Gastrocnemius medialis (tissue), 4 donors: Measurements from ENCODE around the gene SUCLG2. TPM values are rescaled to one million over a fixed set of nuclear protein-coding genes. Genes with fewer than 3 reads are reported as not detected.

Experiments used
- ATAC-seq, 2 donors: fragments of 150-250 bp; one replicate each; pipeline ENCODE4 v1.9.1; 2016
- DNase-seq, 2 donors: peaks; one replicate each; pipeline ENCODE4 v3.0.0-alpha.2; 2019
- H3K27ac ChIP-seq, 4 donors: fragments of 200-600 bp; sonication (generic); 1 replicate in 1 of 4; 2 replicates in 3 of 4; pipeline ENCODE4 v1.5.1; 2016 to 2018; ENCODE audit warnings: mild to moderate bottlenecking in 2 of 4, moderate library complexity in 1 of 4
- H3K27me3 ChIP-seq, 3 donors: fragments of 200-600 bp; sonication (generic) in 2 of 3; 1 replicate in 1 of 3; 2 replicates in 2 of 3; pipeline versions ENCODE4 v1.5.1 to v1.6.0; 2016 to 2019; ENCODE audit warnings: mild to moderate bottlenecking in 1 of 3, moderate library complexity in 1 of 3
- H3K36me3 ChIP-seq, 2 donors: fragments of 200-600 bp; sonication (generic) in 1 of 2; one replicate each; pipeline ENCODE4 v1.5.1; 2017 to 2018
- H3K4me1 ChIP-seq, 2 donors: fragments of 200-600 bp; sonication (generic) in 1 of 2; one replicate each; pipeline ENCODE4 v1.5.1; 2016 to 2017; ENCODE audit warnings: mild to moderate bottlenecking in 2 of 2
- H3K4me3 ChIP-seq, 4 donors: fragments of 200-600 bp; sonication (generic) in 3 of 4; 1 replicate in 1 of 4; 2 replicates in 3 of 4; pipeline ENCODE4 v1.5.1; 2016 to 2019; ENCODE audit warnings: mild to moderate bottlenecking in 2 of 4
- H3K9me3 ChIP-seq, 3 donors: fragments of 200-600 bp; sonication (generic) in 2 of 3; 1 replicate in 1 of 3; 2 replicates in 2 of 3; pipeline ENCODE4 v1.5.1; 2016 to 2019
- POLR2A ChIP-seq, 2 donors: fragments of 450-650 bp; IDR thresholded peaks; one replicate each; pipeline ENCODE4 v1.6.1; 2017; ENCODE audit warnings: antibody characterized with exemption in 2 of 2, mild to moderate bottlenecking in 2 of 2, moderate library complexity in 2 of 2
- in situ Hi-C, 4 donors: fragments of 200-750 bp; cut with MboI; loops; one replicate each; pipeline versions ENCODE4 v1.15.0 to v1.8.0; 2017; ENCODE audit warnings: low sequenced_read_pairs in 4 of 4
- intact Hi-C: fragments of 100-400 bp; cut with DNase I; formaldehyde crosslinking; loops from one replicate; pipeline ENCODE4 v1.15.1; 2023; ENCODE audit warnings: low total_unique reads
- total RNA-seq, 4 donors: library from RNA; depleted of rRNA; stranded (reverse); fragments of >200 nt; gene quantifications; one replicate each; pipeline versions ENCODE4 v1.1.0 to v1.2.3, GENCODE V29; 2016
- TF ChIP-seq, protein P1 (sequence below), 5 experiments: fragments of 450-650 bp in 3 of 5; fragments of 200-600 bp in 2 of 5; sonication (generic) in 2 of 5; IDR thresholded peaks in 4 of 5; conservative IDR thresholded peaks in 1 of 5; 1 replicate in 4 of 5; 2 replicates in 1 of 5; pipeline ENCODE4 v1.5.1; 2016 to 2019; ENCODE audit warnings: antibody characterized with exemption in 5 of 5, mild to moderate bottlenecking in 3 of 5, moderate library complexity in 3 of 5

The SUCLG2 gene
- total RNA-seq, 4 donors from 2014 or later: 64.3 to 106 (median 73.2) TPM

DNA sequence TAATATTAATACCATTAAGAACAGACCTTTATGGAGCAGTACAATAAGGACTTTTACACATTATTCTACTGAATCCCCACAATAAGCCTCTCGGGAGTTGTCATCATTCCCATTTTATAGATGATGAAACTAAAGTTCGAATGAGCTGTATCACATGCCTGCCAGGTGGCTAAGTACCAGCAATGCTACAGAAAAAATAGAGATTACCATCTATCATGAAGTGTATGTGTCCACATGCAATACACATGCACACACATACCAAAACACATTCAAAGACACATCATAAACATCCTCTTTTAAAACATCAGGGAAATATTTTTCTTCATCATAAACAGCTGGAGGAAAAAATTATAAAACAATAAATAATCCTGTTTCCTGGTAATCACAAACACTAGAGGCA, 136.6 kb downstream of the SUCLG2 start:
- TF ChIP-seq, protein P1, sequence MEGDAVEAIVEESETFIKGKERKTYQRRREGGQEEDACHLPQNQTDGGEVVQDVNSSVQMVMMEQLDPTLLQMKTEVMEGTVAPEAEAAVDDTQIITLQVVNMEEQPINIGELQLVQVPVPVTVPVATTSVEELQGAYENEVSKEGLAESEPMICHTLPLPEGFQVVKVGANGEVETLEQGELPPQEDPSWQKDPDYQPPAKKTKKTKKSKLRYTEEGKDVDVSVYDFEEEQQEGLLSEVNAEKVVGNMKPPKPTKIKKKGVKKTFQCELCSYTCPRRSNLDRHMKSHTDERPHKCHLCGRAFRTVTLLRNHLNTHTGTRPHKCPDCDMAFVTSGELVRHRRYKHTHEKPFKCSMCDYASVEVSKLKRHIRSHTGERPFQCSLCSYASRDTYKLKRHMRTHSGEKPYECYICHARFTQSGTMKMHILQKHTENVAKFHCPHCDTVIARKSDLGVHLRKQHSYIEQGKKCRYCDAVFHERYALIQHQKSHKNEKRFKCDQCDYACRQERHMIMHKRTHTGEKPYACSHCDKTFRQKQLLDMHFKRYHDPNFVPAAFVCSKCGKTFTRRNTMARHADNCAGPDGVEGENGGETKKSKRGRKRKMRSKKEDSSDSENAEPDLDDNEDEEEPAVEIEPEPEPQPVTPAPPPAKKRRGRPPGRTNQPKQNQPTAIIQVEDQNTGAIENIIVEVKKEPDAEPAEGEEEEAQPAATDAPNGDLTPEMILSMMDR (IDR thresholded peaks at IDR 0.05 in 4 of 5, conservative IDR thresholded peaks at IDR 0.05 in 1 of 5): no peak
- no peak for TF ChIP-seq POLR2A (IDR thresholded peaks at IDR 0.05)
- Histone ChIP-seq H3K4me1 (peaks cover 17 to 24% of the 10 kb centered on the region in 2 donors), H3K27me3 (no peaks in the 10 kb centered on the region), H3K9me3 (no peaks in the 10 kb centered on the region), H3K36me3 (peaks cover 0 to 11% of the 10 kb centered on the region in 2 donors), H3K27ac (no peak overlapping the region), H3K4me3 (no peak overlapping the region)
- no peak for DNase-seq
- intact Hi-C loops: no loop called here
- no peak for ATAC-seq
- in situ Hi-C loops: no loop called here

DNA sequence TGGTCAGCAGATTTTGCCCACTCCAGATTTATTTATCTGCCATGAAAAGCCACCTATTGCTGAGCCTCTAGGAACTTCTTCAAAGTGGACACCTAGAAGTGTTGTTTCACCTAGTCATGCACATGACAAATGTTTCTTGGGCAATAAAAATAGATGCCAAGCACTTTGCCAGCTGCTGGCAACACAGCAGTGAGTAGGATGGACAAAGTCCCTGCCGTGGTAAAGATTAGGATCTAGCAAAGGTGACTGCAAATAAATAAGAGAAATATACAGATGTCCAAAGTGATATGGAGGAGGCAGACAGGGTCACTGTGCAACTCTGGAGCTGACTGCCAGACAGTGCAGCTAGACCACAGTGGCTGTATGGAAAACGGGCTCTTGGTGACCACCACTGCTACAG, 137.9 kb downstream of the SUCLG2 start:
- intact Hi-C loops: no loop called here
- Histone ChIP-seq H3K27ac (peak overlapping the region; percentile 20 to 57 (median 40)), H3K4me1 (peaks cover 15 to 24% of the 10 kb centered on the region in 2 donors), H3K36me3 (peaks cover 0 to 11% of the 10 kb centered on the region in 2 donors), H3K27me3 (no peaks in the 10 kb centered on the region), H3K9me3 (no peaks in the 10 kb centered on the region), H3K4me3 (no peak overlapping the region)
- DNase-seq (peak; percentile 42 to 74), ATAC-seq (peak; percentile 97 to 99)
- no peak for TF ChIP-seq POLR2A (IDR thresholded peaks at IDR 0.05)
- TF ChIP-seq, protein P1 (IDR thresholded peaks at IDR 0.05 in 4 of 5, conservative IDR thresholded peaks at IDR 0.05 in 1 of 5): no peak
- in situ Hi-C loops: no loop called here

DNA sequence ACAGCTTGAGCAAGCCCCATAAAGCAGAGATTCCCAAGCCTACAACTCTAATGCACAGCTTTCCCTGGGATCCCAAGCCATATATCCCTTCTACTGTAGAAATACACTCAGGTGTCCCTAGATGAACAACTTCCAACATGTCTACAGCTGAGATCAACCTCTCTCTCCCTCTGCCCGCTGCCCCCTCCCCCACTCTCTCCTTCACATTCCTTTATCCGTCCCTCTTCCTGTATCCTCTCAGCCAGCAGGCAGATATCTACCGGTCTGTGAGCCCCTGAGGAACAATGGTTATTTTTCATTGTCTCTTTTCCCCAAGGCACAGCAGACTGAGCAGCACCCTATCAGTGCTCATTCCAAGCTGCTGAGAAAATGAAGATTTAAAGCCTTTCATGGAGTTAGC, 138.6 kb downstream of the SUCLG2 start:
- no peak overlapping the region for H3K27ac ChIP-seq
- H3K4me1 ChIP-seq: peaks cover 9 to 20% of the 10 kb centered on the region in 2 donors
- no peaks in the 10 kb centered on the region for H3K27me3 ChIP-seq
- no peak for ATAC-seq
- intact Hi-C loops (no loop called here), in situ Hi-C loops (no loop called here)
- peaks cover 0 to 11% of the 10 kb centered on the region in 2 donors for H3K36me3 ChIP-seq
- DNase-seq: no peak
- no peaks in the 10 kb centered on the region for H3K9me3 ChIP-seq
- no peak for TF ChIP-seq POLR2A (IDR thresholded peaks at IDR 0.05)
- TF ChIP-seq, protein P1 (IDR thresholded peaks at IDR 0.05 in 4 of 5, conservative IDR thresholded peaks at IDR 0.05 in 1 of 5): no peak
- no peak overlapping the region for H3K4me3 ChIP-seq

DNA sequence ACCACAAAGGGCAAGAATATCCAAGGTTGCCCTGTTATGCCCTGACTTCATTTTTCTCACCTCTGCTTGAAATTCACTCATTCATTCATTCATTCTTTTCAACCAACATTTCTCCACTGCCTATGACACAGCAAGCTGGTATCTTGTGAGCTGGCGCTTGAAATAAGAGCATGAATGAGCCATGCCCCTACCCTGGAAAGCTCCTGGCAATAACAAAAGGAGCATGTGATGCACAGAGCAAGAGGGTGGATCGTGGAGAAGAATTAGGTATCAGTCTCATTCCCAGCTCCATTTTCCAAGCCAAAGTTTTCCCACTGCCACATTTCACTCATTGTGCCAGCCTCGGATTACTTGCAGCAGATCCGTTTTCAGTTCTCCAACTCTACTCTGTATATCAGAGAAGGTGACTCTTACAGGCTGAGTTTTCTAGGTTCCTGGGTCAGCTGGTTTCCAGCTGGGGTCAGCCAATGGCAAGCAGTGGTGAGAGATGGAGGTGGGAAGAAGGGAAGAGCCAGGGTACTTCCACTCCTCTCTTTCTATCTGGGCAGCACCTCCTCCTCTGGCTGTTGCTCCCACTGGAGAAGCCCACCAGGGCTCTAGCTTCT, 144.8 kb downstream of the SUCLG2 start:
- ATAC-seq: peak; percentile 97 to 99
- no peak overlapping the region for H3K4me3 ChIP-seq
- H3K4me1 ChIP-seq: peaks cover 6 to 16% of the 10 kb centered on the region in 2 donors

More for the DNA sequence above, 144.8 kb downstream of the SUCLG2 start:
- peak; percentile 66 to 79 for DNase-seq
- Histone ChIP-seq H3K9me3 (no peaks in the 10 kb centered on the region), H3K27me3 (no peaks in the 10 kb centered on the region), H3K36me3 (no peaks in the 10 kb centered on the region), H3K27ac (peak overlapping the region; percentile 65 to 71 (median 68))
- intact Hi-C loops (no loop called here), in situ Hi-C loops (no loop called here)
- TF ChIP-seq POLR2A (IDR thresholded peaks at IDR 0.05): no peak
- TF ChIP-seq, protein P1 (IDR thresholded peaks at IDR 0.05 in 4 of 5, conservative IDR thresholded peaks at IDR 0.05 in 1 of 5): no peak
